SK-N-MC (cell line): ENCODE results near the gene PPFIA3.

Experiments
- EZH2 ChIP-seq: fragments of 200-600 bp; sonication (generic); IDR thresholded peaks from one replicate; pipeline ENCODE4 v1.6.1; 2017; ENCODE audit warnings: antibody characterized with exemption
- FOXP2 ChIP-seq: optimal IDR thresholded peaks from 2 replicates; pipeline ENCODE3; 2011; ENCODE audit warnings: mild to moderate bottlenecking, moderate library complexity; ENCODE audit not compliant: insufficient read depth; ENCODE audit errors: extremely low read length, control extremely low read depth
- POLR2AphosphoS5 ChIP-seq: IDR thresholded peaks from 2 replicates; pipeline ENCODE4 v1.6.1; 2012; ENCODE audit warnings: mild to moderate bottlenecking, low read depth, low read length, borderline replicate concordance

GRCh38 chr19:49200238-49200862, 81.0 kb downstream of the PPFIA3 start:
- no peak for TF ChIP-seq POLR2AphosphoS5
- no peak for TF ChIP-seq EZH2
- TF ChIP-seq FOXP2: no peak
